ENCODE measurements around the gene IFI27L1.

The IFI27L1 gene, protein sequence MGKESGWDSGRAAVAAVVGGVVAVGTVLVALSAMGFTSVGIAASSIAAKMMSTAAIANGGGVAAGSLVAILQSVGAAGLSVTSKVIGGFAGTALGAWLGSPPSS

DNA sequence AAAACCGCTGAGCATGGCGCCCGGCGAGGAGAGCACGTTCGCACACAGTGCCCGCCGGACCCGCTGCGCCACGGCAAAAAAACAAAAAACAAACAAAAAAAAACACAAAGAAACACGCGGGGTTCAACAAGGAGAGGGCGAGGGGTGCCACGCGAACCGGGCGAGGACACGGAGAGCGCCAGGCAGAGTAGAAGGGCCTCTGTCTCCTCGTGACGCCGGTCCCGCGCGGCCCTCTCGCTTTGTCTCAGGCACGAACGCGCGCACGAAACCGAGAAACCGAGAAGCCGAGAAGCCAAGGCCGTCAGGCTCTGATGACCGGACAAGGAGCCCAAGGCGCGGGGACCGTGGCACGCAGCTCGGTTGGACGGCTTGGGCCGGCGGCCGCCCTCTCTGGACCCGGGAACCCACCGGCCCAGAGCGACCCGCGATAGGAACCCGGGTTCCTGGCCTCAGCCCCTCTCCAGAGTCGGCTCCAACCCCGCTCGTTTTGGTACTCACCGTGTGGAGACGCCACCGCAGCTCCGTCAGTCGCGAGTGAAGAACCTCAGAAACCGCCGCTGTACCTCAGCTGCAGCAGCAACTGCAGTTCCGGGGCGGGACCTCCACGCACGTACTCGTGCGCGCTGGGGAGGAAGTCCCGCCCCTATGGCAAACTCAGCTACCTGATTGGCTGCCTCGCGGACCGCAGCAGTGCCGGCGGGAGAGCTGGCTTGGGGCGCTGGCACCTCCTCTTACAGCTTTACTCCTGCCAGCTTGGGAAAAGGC, at the start of gene IFI27L1, which contains the start of gene DDX24:
Gene IFI27L1, plus strand, starts transcription at position 690 of the 765 bp plus-strand sequence. CDS start 15,628 bp downstream, outside the sequence.
Gene DDX24, minus strand, starts transcription at position 582 of the 765 bp plus-strand sequence. CDS start 1,460 bp downstream, outside the sequence.
- TF ChIP-seq, protein P1, sequence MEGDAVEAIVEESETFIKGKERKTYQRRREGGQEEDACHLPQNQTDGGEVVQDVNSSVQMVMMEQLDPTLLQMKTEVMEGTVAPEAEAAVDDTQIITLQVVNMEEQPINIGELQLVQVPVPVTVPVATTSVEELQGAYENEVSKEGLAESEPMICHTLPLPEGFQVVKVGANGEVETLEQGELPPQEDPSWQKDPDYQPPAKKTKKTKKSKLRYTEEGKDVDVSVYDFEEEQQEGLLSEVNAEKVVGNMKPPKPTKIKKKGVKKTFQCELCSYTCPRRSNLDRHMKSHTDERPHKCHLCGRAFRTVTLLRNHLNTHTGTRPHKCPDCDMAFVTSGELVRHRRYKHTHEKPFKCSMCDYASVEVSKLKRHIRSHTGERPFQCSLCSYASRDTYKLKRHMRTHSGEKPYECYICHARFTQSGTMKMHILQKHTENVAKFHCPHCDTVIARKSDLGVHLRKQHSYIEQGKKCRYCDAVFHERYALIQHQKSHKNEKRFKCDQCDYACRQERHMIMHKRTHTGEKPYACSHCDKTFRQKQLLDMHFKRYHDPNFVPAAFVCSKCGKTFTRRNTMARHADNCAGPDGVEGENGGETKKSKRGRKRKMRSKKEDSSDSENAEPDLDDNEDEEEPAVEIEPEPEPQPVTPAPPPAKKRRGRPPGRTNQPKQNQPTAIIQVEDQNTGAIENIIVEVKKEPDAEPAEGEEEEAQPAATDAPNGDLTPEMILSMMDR (IDR thresholded peaks at IDR 0.05; ENCODE audit: low read depth, low read length) = no peak
- H3K4me3 ChIP-seq (ENCODE audit: low read depth, low read length) = peak within 1 kb of the TSS; percentile 90

DNA sequence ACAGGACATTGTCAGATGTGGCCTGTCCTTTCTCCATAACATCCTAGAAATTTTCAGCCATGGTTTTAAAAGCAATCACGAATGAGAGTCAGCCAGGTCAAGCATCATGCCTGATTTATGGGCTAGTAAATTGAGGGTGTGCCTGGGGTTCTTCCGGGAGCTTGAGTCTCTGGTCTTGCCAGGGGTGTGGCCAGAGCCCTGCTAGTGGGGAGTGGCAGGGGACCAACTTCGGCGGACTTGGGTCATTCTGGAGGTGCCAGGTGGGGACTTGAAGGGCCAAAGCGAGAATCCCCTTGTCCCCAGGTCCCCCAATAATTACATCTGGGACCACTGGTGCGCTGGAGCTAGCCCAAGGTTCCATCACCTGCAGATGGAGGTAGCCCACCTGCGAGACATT, 49.2 kb upstream of the IFI27L1 start:
- H3K4me3 ChIP-seq (ENCODE audit: low read depth, low read length) = no peak overlapping the region
- TF ChIP-seq, protein P1 (IDR thresholded peaks at IDR 0.05; ENCODE audit: low read depth, low read length) = no peak

DNA sequence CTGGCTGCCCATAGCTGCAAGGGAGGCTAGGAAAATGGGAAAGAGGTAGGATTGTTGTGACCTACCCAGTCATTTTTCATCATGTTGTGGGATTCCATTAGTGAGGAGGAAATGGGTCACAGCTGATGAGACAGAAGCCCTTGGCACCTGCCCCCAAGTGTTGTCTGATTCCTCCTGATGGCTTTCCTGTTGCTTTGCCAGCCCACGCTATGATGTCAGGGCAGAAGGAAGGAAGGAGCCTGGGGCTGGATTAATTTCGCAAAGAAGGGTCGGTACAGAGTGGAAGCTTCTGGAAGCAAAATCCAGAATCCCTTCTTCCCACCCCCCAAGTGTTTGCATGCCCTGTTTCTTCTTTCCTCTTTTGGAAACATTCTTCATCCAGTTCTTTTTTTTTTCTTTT, 46.2 kb upstream of the IFI27L1 start:
- H3K4me3 ChIP-seq (ENCODE audit: low read depth, low read length) = no peak overlapping the region
- TF ChIP-seq, protein P1 (IDR thresholded peaks at IDR 0.05; ENCODE audit: low read depth, low read length) = no peak

DNA sequence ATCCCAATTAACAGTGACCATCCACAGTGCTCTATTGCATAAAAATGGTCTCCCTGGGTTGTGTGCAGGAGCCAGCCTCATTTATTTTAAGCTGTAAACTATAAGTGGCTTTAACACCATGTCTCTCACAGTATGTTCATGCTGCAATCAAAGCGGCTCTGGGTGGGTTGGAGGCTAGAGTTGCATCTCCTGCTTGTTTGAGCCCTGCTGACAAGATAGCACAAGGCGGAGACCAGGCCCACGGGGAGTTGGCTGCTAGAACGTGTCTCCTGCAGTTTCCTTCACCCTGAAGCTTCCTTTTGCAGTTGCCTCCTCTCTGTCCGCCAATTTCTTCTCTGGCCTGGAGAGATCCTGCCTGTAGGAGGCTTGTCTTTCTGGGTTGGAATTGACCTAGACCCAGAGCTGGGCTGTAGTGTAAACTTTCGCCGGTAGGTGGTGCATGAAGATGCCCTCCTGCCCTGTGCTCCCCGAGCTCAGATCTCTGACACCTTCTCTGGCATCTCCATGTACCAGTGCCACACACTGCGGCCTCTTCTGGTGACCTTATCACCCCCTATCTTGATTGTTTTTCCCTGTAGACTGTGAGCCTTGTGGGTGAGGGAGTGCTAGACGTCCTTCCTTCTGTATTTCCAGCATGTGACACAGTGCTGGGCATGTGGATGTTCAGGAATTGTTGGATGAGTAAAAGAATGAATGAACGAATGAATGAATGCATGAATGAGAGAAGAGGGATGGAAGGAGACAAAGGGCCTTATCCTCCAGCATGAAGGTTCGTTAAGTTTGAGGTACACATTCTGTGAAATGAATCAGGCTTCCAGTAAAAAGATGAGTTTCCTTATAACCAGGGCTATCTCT, 44.6 kb upstream of the IFI27L1 start:
- no peak overlapping the region for H3K4me3 ChIP-seq (ENCODE audit: low read depth, low read length)
- TF ChIP-seq, protein P1 (IDR thresholded peaks at IDR 0.05; ENCODE audit: low read depth, low read length) = peak; percentile 95

DNA sequence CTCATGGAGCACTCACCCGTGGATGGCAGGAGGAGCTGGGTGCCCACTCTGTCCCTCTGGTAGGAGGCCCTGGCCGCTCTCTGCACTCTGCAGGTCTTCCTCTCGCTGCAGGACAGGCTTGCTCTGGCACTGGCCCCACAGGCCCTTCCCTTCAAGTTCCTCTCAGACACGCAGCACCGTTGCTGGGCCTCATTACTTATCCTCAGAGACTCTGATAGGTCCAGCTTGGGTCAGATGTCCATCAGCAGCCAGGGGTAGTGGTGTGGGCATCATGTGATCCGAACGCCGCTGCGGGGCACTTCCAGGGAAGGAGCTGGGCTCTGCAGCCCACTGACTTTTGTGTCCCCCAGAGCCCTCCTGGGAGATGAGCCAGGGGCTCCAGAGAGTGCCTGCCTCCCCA, 43.2 kb upstream of the IFI27L1 start:
- H3K4me3 ChIP-seq (ENCODE audit: low read depth, low read length) = no peak overlapping the region
- TF ChIP-seq, protein P1 (IDR thresholded peaks at IDR 0.05; ENCODE audit: low read depth, low read length) = no peak

DNA sequence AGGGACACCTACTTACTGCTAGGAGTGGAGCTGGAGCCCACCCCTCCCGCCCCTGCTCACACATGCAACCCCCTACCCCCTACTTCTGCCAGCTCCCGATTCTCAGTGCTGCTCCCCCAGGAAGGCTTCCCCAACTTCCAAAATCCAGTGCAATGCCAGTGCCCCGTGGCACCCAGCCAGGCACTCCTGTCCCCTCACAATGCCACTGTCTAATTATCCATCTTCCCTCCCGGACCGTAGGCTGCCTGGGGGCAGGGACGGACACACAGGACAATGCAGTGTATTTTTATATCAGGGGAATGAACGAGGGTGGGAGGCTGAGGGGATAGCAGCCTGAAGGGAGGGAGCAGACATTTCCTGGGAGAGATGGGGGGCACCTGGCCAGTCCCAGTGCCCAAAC, 42.6 kb upstream of the IFI27L1 start:
- H3K4me3 ChIP-seq (ENCODE audit: low read depth, low read length) = no peak overlapping the region
- TF ChIP-seq, protein P1 (IDR thresholded peaks at IDR 0.05; ENCODE audit: low read depth, low read length) = no peak

All from WI38 (cell line).